SKM-1 treated with dmso at 0.1 percent for 144 hours (cell line): ENCODE measurements around the gene ETV7.

Source experiments
- DNase-seq: peaks from one replicate; lab custom pipeline; 2025; ENCODE audit not compliant: unreplicated experiment; lab: John Stamatoyannopoulos, UW

ETV7 gene

GRCh38 chr6:36324715-36325114 is 62.8 kb downstream of the ETV7 start:
- no peak for DNase-seq

- DNase-seq: no peak
Measured at GRCh38 chr6:36324191-36324590, 63.3 kb downstream of the ETV7 start.

- no peak for DNase-seq
Measured at GRCh38 chr6:36323062-36323461, 64.4 kb downstream of the ETV7 start.

- DNase-seq: no peak
Measured at GRCh38 chr6:36322591-36322990, 64.9 kb downstream of the ETV7 start.

- DNase-seq: no peak
Measured at GRCh38 chr6:36320475-36320874, 67.0 kb downstream of the ETV7 start.

GRCh38 chr6:36319821-36320220 is 67.6 kb downstream of the ETV7 start:
- DNase-seq: no peak

- no peak for DNase-seq
Measured at GRCh38 chr6:36319436-36319762, 68.1 kb downstream of the ETV7 start.

GRCh38 chr6:36318690-36319435 is 68.6 kb downstream of the ETV7 start:
- no peak for DNase-seq

GRCh38 chr6:36317623-36318022 is 69.8 kb downstream of the ETV7 start:
- DNase-seq: no peak
